Measurements from ENCODE around the gene AKNAD1. TPM values are rescaled to one million over a fixed set of nuclear protein-coding genes. Genes with fewer than 3 reads are reported as not detected.

AKNAD1 gene
- total and polyA plus RNA-seq, 2 of the 4 experiments (the other 2 are of a cell fraction), result 0.07 to 0.18 TPM

DNA sequence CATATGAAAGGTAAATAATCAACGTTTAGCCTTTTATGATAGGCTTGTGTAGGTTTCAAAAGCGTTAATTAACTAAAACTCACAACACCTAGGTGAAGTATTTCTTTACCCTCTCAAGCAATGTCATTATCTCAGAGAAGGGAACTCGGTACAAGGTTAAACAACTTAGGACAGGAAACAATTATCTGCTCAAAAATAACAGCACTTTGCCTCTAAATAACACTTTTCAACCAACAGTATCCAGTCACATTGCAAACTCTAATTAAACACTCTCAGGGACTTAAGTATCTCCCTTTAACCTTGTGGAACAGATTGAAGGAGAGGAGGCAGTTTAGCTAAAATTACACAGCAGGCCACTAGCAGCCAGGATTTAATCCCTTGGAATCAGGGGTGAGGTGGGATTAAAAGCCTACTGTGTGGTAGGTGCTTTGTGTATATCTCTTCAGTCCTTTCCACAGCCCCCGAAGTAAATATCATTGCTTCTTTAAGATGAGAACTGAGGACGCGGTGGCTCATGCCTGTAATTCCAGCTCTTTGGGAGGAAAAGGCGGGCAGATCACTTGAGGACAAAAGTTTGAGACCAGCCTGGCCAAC is 5.2 kb upstream of the AKNAD1 start:
- no peak overlapping the region for H2BK5ac ChIP-seq (ENCODE audit: low read depth, low read length, poor library complexity, severe bottlenecking)
- dilution Hi-C loops (cut with HindIII; ENCODE audit: low sequenced_read_pairs, unreplicated experiment) (no loop called here), in situ Hi-C loops (cut with MboI; ENCODE audit: low sequenced_read_pairs) (no loop called here), intact Hi-C loops (cut with micrococcal nuclease) (no loop called here)
- H3K4me1 ChIP-seq (ENCODE audit: control insufficient read depth, insufficient read depth, low read length), result no peaks in the 10 kb centered on the region
- TF ChIP-seq CTCF (conservative IDR thresholded peaks at IDR 0.05; ENCODE audit: low read depth, low read length), result no peak
- H2AK9ac ChIP-seq (replicated peaks; ENCODE audit: low read depth, low read length, poor library complexity), result no peak overlapping the region
- no peak overlapping the region for H3K56ac ChIP-seq (ENCODE audit: extremely low read depth, insufficient read depth, low read length)
- no peak overlapping the region for H2AK5ac ChIP-seq (ENCODE audit: low read depth, low read length)
- H2AFZ ChIP-seq (replicated peaks; ENCODE audit: low read length, poor library complexity), result no peak overlapping the region
- H3K9ac ChIP-seq (ENCODE audit: low read depth, low read length), result no peak overlapping the region
- no peaks in the 10 kb centered on the region for H4K20me1 ChIP-seq (ENCODE audit: insufficient read depth, low read length)
- H3K27me3 ChIP-seq (ENCODE audit: control insufficient read depth, insufficient read depth, low read length), result peaks cover 2% of the 10 kb centered on the region; the same call in 1 of the 2 replicates
- POLR2A ChIA-PET (ENCODE audit: unreplicated experiment), result no interaction called here
- H3K14ac ChIP-seq (replicated peaks; ENCODE audit: low read depth, low read length), result no peak overlapping the region
- no peak overlapping the region for H3K4me2 ChIP-seq (ENCODE audit: low read depth, low read length)
- WGBS, 2 experiments (ENCODE audit: extremely low coverage in 2 of 2, insufficient read length in 1 of 2), result no CpG with 5 or more reads among the region's 7 CpGs
- H3K4me3 ChIP-seq (ENCODE audit: insufficient read depth, low read depth, low read length), result no peak overlapping the region
- H2BK120ac ChIP-seq (ENCODE audit: low read depth, low read length), result no peak overlapping the region
- H3K36me3 ChIP-seq (ENCODE audit: control insufficient read depth, insufficient read depth, low read length), result no peaks in the 10 kb centered on the region
- no peak overlapping the region for H4K5ac ChIP-seq (ENCODE audit: low read depth, low read length)
- H2BK20ac ChIP-seq (ENCODE audit: low read depth, low read length), result no peak overlapping the region
- no peak overlapping the region for H4K91ac ChIP-seq (ENCODE audit: insufficient read depth, low read depth, low read length)
- no peaks in the 10 kb centered on the region for H3K9me1 ChIP-seq (ENCODE audit: insufficient read depth, low read length)
- BruUV-seq (replicated peaks), result no TSS peak
- no peak for ATAC-seq (ENCODE audit: low read depth)
- H3K23ac ChIP-seq (ENCODE audit: low read depth, low read length), result no peak overlapping the region
- no peak overlapping the region for H4K8ac ChIP-seq (ENCODE audit: low read depth in 2 of 2, low read length in 2 of 2)
- DNase-seq, result no peak
- H2BK15ac ChIP-seq (ENCODE audit: low read depth, low read length), result no peak overlapping the region
- H3K79me1 ChIP-seq (ENCODE audit: low read depth in 1 of 2, low read length in 2 of 2), result no peaks in the 10 kb centered on the region
- H3K4ac ChIP-seq (ENCODE audit: low read depth, low read length), result no peak overlapping the region
- H3K27ac ChIP-seq (ENCODE audit: insufficient read depth, low read length), result no peak overlapping the region
- H3K9me3 ChIP-seq (ENCODE audit: control insufficient read depth, insufficient read depth, low read length), result no peaks in the 10 kb centered on the region
- CTCF ChIA-PET, result no interaction called here
- no peak overlapping the region for H3K18ac ChIP-seq (ENCODE audit: low read depth, low read length)

All from IMR-90 (cell line).